NT2/D1 (cell line): ENCODE results near the gene LCA5L.

Experiments used
- DNase-seq: peaks from one replicate; pipeline ENCODE4 v3.0.0-alpha.2; 2011; ENCODE audit warnings: low read depth, low spot score
- H3K27me3 ChIP-seq: 2 replicates; pipeline ENCODE4 v1.6.0; 2011; ENCODE audit warnings: mild to moderate bottlenecking; ENCODE audit not compliant: insufficient read length, insufficient read depth
- H3K36me3 ChIP-seq: 2 replicates; pipeline ENCODE4 v1.6.1; 2011; ENCODE audit warnings: mild to moderate bottlenecking, low read length, mixed read lengths; ENCODE audit not compliant: insufficient read depth, insufficient read length
- H3K4me1 ChIP-seq: 2 replicates; pipeline ENCODE4 v1.5.1; 2011; ENCODE audit not compliant: insufficient read depth, insufficient read length
- H3K4me3 ChIP-seq: 2 replicates; pipeline ENCODE4 v1.5.1; 2011; ENCODE audit warnings: low read depth; ENCODE audit not compliant: insufficient read length
- H3K9ac ChIP-seq: 2 replicates; pipeline ENCODE4 v1.6.0; 2011; ENCODE audit warnings: low read depth; ENCODE audit not compliant: insufficient read length
- H3K9me3 ChIP-seq: 2 replicates; pipeline ENCODE4 v1.5.1; 2011; ENCODE audit warnings: mild to moderate bottlenecking, low read length; ENCODE audit not compliant: insufficient read depth
- SUZ12 ChIP-seq: IDR thresholded peaks from 2 replicates; pipeline ENCODE4 v1.6.1; 2011; ENCODE audit not compliant: insufficient read length, insufficient read depth; ENCODE audit errors: extremely low read depth
- YY1 ChIP-seq: IDR thresholded peaks from 2 replicates; pipeline ENCODE4 v1.6.1; 2011; ENCODE audit not compliant: insufficient read length, insufficient read depth
- ZNF274 ChIP-seq: IDR thresholded peaks from 2 replicates; pipeline ENCODE4 v1.6.1; 2011; ENCODE audit warnings: mild to moderate bottlenecking, low read depth, low read length

The LCA5L gene

DNA sequence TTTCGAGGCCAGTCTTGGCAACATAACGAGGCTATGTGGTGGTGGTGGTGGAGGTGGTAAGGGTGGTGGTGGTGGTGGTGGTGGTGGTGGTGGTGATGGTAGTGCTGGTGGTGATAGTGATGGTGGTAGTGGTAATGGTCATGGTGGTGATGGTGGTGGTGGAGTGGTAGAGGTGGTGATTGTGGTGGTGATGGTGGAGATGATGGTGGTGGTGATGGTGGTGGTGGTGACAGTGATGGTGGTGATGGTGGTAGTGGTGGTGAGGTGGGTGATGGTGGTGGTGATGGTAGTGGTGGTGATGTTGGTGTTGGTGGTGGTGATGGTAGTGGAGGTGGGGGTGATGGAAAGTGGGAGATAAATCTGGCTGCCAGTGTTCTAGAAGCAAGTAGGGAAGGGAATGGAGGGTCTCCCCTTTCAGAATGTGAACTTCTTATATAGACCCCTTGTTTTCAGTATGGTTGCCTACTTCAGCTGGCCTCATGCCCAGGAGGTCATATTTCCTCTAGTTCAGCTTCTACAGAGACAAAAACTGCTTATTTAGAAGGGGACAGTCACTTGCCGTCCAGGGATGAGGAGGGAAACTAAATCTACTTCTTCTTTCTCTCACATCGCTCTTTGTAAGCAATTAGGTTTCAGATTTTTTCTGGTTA lies 33.7 kb upstream of the LCA5L start:
- Histone ChIP-seq H3K4me3 (no peak overlapping the region), H3K36me3 (no peaks in the 10 kb centered on the region), H3K27me3 (no peaks in the 10 kb centered on the region), H3K9ac (no peak overlapping the region), H3K4me1 (no peaks in the 10 kb centered on the region), H3K9me3 (no peaks in the 10 kb centered on the region; the same call in 1 of the 2 replicates)
- TF ChIP-seq YY1 (no peak), SUZ12 (no peak), ZNF274 (no peak)
- DNase-seq: no peak

DNA sequence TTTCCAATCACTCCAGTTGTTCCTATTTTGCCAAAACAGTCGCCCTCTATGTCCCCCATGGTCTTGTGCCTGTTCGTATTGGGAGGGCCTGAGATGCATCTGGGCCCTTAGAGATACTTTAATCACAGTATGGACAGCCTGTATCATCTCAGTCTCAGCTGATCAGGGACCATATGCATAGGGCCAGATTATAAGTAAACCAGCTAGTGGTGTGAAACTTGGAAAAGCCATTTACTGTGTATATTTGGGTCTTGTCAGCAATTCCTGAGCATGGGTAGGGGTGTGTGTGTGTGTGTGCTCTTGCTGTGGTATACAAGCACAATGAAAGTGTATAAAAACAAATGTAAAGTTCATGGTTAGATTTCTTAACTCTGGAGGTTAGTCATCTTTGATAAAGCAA lies 29.0 kb upstream of the LCA5L start:
- H3K9ac ChIP-seq: no peak overlapping the region
- H3K9me3 ChIP-seq: no peaks in the 10 kb centered on the region; the same call in 1 of the 2 replicates

DNA sequence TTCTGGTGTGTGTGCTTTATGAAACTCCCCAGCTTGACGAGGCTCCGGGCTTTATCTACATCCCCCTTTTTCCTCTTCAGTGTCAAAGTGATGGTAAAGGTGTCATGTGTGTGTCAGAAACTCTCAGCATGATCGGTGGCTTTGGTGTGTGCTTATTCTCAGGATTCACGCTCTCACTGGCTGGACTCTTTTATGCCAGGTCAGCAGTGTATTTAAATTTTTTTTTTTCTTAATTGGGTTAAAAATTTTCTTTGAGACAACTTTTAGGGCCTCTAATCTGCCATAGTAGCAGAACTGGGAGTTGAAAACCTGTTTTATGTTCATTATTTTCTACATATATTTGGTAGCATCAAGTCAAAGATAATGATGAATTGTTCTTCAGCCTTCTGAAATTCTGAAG lies 27.2 kb upstream of the LCA5L start:
- H3K9ac ChIP-seq: no peak overlapping the region
- no peaks in the 10 kb centered on the region for H3K4me1 ChIP-seq
- no peak for TF ChIP-seq SUZ12
- no peak for TF ChIP-seq YY1
- TF ChIP-seq ZNF274: no peak
- no peaks in the 10 kb centered on the region for H3K27me3 ChIP-seq
- DNase-seq: no peak
- no peaks in the 10 kb centered on the region for H3K36me3 ChIP-seq
- H3K9me3 ChIP-seq: no peaks in the 10 kb centered on the region; the same call in 1 of the 2 replicates
- H3K4me3 ChIP-seq: no peak overlapping the region

More for the DNA sequence above, 29.0 kb upstream of the LCA5L start:
- Histone ChIP-seq H3K4me1 (no peaks in the 10 kb centered on the region), H3K4me3 (no peak overlapping the region), H3K27me3 (no peaks in the 10 kb centered on the region), H3K36me3 (no peaks in the 10 kb centered on the region)
- no peak for DNase-seq
- no peak for TF ChIP-seq ZNF274
- no peak for TF ChIP-seq SUZ12
- TF ChIP-seq YY1: no peak

DNA sequence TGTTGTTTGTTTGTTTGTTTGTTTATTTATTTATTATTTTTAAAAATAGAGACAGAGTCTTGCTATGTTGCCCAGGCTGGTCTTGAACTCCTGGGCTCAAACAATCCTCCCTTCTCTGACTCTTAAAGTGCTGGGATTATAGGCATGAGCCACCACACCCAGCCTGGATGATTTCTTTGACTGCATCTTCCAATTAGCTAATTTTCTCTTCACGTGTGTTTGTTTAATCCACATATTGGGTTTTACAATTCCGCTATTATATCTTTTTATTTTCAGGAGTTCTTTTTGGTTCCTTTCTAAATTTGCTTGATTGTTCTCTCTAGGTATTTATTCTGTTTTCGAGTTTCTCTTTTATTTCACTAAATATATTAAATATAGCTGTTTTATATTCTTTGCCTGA lies 26.0 kb upstream of the LCA5L start:
- no peak for DNase-seq
- H3K9me3 ChIP-seq: no peaks in the 10 kb centered on the region
- H3K4me3 ChIP-seq: no peak overlapping the region
- H3K36me3 ChIP-seq: no peaks in the 10 kb centered on the region
- TF ChIP-seq SUZ12: no peak
- TF ChIP-seq YY1: no peak
- no peak for TF ChIP-seq ZNF274
- H3K27me3 ChIP-seq: no peaks in the 10 kb centered on the region
- no peaks in the 10 kb centered on the region for H3K4me1 ChIP-seq
- no peak overlapping the region for H3K9ac ChIP-seq

DNA sequence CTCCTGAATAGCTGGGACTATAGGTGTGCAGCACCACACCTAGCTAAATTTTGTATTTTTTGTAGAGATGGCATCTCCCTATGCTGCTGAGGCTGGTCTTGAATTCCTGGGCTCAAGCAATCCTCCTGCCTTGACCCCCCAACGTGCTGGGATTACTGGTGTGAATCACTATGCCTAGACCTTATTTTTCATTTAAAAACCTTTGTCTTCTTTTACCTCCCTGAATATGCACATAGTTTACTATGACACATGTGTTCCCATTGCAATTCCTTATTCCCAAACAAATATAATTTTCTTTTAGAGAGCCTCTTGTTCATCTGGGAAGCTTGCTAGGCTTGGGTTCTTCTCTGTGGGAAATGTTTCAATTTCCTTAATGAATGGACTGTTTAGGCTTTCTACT lies 23.0 kb upstream of the LCA5L start:
- no peaks in the 10 kb centered on the region for H3K27me3 ChIP-seq
- H3K9me3 ChIP-seq: no peaks in the 10 kb centered on the region
- no peak overlapping the region for H3K9ac ChIP-seq
- H3K36me3 ChIP-seq: no peaks in the 10 kb centered on the region
- TF ChIP-seq ZNF274 (no peak), YY1 (no peak), SUZ12 (no peak)
- H3K4me3 ChIP-seq: no peak overlapping the region
- no peak for DNase-seq
- H3K4me1 ChIP-seq: no peaks in the 10 kb centered on the region

DNA sequence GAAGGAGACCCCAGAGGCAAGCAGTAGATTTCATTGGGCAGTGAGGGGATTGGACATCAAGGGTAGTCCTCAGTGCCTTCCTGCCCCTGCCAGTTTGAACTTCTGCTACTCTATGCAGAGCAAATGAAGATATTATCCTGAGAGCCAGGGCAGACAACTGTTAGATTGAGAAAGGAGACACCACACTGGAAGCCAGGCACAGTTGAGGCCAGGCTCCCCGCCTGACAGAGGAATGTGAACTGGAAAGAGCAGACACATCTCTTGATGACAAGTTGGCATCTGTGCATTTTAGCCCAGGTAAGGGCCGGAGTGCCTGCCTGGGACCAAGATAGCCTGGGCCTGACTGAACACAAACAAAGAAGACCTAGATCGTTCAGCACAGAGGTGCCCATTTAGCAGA lies 22.2 kb upstream of the LCA5L start:
- Histone ChIP-seq H3K4me1 (no peaks in the 10 kb centered on the region), H3K4me3 (no peak overlapping the region), H3K36me3 (no peaks in the 10 kb centered on the region), H3K27me3 (no peaks in the 10 kb centered on the region), H3K9ac (no peak overlapping the region), H3K9me3 (no peaks in the 10 kb centered on the region)
- DNase-seq: no peak
- no peak for TF ChIP-seq YY1
- TF ChIP-seq SUZ12: no peak
- TF ChIP-seq ZNF274: no peak

DNA sequence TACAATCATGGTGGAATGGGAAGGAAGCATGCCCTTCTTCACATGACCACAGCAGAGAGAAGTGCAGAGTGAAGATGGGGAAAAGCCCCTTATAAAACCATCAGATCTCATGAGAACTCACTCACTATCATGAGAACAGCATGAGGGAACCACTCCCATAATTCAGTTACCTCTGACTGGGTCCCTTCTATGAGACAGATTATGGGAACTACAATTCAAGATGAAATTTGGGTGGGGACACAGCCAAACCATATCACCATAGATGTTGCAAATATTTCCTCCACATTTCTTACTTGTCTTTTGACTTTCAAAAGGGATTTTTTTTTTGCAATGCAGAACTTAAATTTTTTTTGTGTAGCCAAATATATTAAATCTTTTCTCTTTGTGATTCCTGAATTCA lies 21.0 kb upstream of the LCA5L start:
- H3K4me3 ChIP-seq: no peak overlapping the region
- H3K9ac ChIP-seq: no peak overlapping the region
- no peaks in the 10 kb centered on the region for H3K27me3 ChIP-seq
- H3K4me1 ChIP-seq: no peaks in the 10 kb centered on the region
- no peaks in the 10 kb centered on the region for H3K36me3 ChIP-seq
- TF ChIP-seq ZNF274 (no peak), SUZ12 (no peak), YY1 (no peak)
- DNase-seq: no peak
- no peaks in the 10 kb centered on the region for H3K9me3 ChIP-seq
